Stimulated activated CD4-positive, alpha-beta T cell treated with anti-CD3 and anti-CD28 coated beads, Interleukin-1b, Interleukin-23, amount 100 ng/mL, for 4 hours (primary cell): ENCODE results near the gene GRIK5.
A peak's percentile ranks its signal among the peaks of the same experiment; 100 is the strongest.

ENCODE experiments used
- DNase-seq, 2 donors: peaks; one replicate each; pipeline ENCODE4 v3.0.0-alpha.2; 2020; ENCODE audit warnings: low read depth in 2 of 2

Gene GRIK5

DNA sequence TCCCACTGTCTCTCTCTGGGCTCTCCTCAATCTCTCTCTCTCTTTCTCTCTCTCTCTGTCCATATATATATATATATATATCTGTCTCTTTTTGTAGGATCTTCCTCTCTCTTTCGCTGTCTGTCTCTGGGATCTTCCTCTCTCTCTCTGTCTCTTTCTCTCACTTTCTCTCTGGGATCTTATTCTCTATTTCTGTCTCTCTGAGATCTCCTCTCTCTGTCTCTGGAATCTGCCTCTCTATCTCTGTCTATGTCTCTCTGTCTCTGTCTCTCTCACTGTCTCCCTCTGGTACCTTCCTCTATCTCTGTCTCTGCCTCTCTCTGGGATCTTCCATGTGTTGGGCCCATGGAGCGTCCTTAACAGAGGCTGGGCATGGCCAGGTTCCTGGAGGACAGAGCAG, 79.4 kb downstream of the GRIK5 start:
- no peak for DNase-seq

DNA sequence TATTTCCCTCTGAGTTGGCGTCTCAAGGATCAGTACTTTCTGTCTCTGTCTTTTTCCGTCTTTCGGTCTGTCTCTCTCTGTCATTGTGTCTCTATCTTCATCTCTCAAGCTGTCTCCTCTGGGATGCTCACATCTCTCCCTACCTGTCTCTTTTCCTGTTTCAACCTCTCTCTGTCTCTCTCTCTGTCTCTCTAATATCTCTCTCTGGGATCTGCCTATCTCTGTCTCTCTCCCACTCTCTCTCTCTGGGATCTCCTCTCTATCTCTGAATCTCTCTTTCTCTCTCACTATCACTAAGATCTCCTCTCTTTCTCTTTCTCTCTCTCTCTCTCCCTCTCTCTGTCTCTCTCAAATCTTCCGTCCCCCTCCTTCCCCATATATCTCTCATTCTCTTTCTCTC, 80.0 kb downstream of the GRIK5 start:
- no peak for DNase-seq

DNA sequence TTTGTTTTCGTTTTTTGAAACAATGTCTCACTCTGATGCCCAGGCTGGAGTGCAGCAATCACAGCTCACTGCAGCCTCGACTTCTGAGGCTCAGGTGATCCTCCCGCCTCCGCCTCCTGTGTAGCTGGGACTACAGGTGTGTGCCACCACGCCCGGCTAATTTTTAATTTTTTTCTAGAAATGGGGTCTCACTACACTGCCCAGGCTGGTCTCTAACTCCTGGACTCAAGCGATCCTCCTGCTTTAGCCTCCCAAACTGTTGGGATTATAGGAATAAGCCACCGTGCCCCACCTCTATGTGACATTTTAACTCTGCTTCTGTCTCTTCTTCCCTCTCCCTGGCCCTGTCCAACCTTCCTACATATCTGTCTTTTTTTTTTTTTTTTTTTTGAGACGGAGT, 81.1 kb downstream of the GRIK5 start:
- DNase-seq, result no peak

DNA sequence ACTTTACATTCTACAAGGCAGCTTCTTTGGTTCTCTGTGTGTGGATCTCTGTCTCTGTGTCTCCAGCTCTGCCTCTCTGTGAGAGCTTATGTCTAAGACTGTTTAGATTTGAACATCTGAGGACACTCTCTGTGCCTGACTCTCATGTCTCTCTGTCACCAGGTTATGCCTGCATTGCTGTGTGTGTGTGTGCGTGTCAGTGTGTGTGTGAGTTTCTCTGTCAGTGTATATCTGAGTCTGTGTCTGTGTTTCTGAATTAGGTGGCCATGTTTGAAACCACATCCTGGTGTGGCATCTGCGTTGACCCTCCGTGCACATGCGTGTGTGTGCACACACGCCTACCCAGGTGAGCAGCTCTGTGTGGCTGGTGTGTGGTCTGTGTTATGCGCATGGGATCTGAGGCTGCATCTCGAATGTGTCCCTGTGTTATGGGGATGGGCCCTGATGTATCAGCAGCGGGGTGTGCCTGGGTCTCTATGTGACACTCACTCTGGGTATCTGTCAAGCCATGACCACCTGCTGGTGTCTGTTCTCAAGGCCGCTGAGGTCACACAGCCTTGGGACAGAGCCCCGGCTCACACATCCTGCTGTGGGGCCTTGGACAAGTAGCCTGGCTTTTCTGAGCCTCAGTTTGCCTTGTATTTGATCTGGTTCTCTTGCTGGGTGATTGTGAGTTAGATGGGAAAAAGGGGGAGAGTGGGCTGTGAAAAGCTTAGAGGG, 82.7 kb downstream of the GRIK5 start:
- no peak for DNase-seq

DNA sequence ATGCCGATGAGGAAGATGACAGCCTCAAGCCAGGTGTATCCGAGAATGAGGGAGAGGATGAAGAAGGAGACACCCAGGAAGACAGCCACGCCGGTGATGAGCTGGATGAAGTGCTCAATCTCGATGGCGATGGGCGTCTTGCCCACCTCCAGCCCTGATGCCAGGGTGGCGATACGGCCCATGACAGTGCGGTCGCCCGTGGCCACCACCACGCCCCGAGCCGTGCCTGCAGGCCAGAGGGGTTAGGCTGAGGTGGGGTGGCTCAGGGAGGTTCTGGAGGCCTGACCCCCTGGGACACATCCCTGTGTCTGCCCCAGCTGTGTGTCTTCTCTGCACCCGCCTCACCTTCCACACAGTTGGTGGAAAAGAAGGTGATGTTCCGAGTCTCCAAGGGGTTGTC, 85.0 kb downstream of the GRIK5 start:
- no peak for DNase-seq

DNA sequence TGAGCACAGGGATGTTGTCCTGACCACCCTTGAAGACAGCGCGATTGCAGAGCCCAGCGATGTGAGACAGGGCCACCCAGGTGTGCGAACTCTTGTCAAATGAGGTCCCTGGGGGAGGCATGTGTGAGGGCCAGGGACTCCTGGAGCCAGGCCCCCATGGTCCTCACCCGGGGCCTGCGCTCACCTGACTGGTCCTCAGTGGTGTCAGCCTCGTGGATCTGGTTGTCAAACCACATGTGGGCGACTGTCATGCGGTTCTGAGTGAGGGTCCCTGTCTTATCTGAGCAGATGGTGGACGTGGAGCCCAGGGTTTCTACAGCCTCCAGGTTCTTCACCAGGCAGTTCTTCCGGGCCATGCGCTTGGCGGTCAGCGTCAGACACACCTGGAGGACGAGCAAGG, 88.3 kb downstream of the GRIK5 start:
- no peak for DNase-seq

DNA sequence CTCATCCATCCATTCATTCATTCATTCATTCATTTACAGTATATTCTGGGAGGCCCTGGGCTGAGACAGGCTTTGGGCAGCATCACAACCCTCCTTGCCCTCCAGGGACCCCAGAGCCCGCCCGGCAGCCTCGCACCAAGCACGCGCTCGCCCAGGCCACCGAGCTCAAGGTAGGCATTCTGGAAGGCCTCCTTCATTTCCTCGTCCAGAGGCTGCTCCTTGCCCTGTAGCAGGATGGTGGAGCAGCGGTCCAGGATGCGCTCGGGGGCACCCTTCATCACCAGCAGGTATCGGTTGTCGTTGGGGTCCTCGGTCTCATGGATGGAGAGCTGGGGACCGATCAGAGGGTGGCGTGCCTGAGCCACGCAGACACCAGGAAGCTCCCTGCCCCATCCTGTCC, 91.5 kb downstream of the GRIK5 start:
- no peak for DNase-seq

DNA sequence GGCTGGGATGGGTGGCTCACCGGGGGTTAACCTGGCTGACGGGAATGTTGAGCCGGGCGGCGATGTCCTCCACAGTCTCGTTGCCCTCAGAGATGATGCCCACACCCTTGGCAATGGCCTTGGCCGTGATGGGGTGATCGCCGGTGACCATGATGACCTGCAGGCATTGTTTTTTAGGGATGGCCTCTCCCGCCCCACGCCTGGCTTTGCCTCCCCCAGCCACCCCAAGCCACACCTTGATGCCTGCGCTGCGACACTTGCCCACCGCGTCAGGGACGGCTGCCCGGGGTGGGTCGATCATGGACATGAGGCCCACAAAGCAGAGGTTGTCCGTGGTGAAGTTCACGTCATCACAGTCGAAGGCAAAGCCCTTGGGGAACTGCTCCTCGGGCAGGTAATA, 92.1 kb downstream of the GRIK5 start:
- DNase-seq, result no peak

DNA sequence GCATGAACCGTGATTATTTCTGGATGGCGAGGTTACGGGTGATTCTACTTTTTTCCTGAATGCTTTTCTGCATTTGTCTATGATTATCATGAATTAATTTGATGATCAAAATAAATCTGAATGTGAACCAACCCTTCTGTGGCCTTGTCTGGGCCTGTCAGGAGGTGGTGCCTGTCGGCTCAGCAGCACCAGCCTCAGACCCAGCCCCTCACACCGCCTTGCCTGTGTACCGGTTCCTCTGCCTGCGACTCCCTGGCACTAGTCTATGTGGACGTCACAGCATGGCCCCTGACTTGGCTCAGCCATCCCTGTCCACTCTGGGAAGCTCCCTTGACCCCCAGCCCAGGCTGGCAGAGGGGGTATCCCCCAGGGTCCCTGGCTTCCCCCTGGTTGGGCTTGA, 95.4 kb downstream of the GRIK5 start:
- DNase-seq, result no peak

DNA sequence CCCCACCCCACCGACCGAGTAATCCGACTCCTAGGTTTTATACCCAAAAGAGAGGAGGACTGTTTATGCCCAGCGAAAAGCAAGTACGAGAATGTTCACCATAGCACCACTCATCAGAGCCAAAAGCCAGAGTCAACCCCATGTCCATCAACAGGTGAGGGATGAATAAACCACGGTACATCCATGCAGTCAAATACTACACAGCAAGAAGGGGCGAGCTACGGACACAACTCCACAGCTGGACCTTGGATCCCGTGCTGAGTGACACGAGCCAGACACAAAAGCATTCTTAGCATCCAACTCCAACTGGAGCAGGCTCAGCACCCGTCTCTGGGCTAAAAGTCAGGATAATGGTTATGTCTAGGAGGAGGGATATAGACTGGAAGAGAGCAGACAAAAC, 98.6 kb downstream of the GRIK5 start:
- DNase-seq, result no peak

DNA sequence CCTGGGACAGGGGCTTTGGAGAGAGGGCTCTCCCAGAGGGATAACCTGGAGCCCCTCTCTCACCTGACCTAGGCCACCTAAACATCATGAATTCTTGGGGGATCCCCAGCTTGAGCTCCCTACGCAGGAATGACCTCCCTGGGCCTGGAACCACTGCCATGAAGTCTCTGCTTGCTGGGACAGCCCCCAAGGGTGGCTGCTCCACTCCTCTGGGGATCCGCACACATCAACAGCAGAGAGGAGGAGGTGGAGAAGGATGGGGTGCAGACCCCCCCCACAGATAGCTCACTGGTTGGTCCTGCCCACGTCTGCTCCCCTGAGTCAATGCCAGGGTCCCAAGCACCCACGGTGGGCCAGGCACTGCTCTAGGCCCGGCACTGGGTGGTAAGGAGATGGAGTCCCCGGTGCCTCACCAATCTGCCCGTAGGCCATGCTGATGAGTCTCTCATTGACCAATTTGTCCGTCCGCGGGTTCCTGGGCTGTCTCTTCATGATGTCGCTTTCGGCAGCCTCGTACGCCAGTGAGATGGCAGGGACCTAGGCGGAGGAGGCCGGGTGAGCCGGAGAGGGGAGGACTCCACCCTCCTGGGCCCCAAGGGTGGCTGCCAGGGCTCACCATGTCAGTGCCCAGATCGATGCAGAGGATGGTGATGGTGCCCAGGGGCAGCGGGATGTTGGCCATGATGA, 100.1 kb downstream of the GRIK5 start:
- no peak for DNase-seq

DNA sequence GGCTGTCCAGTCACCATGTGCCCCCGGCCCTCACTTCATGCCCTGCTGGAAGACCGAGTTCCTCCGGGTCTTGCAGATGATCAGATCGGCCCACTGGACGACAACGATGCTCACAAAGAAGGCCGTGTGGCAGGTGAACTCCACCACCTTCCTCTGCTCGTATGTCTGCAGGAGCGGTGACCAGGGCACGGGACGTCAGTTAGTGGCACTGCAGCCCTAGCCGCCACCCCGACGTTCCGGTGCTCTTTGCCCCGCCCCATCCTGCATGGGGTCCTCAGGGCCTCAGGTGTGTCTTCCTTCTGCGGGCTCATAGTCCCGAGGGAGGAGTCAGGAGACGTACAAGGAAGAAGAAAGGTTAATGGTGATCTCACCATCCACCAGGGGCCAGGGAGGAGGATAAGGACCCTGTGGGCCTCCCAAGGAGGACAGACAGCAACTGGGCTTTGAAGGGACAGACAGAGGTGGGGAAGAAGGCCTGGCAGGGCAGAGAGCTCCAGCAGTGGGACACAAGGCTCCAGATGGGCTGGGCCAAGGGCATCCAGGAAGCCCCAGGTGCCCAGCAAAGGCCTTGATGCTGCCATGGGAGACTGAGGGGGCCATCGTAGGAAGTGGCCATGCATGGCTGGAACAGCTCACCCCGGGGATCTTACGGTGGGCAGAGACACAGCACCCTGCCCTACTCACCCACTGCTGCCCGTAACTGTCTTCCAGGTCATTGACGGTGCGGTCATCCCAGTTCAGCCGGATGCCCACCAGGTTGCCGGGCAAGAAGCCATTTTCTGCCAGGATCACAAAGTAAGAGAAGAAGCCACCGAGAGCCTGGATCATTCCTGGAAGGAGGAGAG, 101.0 kb downstream of the GRIK5 start:
- DNase-seq, result no peak

DNA sequence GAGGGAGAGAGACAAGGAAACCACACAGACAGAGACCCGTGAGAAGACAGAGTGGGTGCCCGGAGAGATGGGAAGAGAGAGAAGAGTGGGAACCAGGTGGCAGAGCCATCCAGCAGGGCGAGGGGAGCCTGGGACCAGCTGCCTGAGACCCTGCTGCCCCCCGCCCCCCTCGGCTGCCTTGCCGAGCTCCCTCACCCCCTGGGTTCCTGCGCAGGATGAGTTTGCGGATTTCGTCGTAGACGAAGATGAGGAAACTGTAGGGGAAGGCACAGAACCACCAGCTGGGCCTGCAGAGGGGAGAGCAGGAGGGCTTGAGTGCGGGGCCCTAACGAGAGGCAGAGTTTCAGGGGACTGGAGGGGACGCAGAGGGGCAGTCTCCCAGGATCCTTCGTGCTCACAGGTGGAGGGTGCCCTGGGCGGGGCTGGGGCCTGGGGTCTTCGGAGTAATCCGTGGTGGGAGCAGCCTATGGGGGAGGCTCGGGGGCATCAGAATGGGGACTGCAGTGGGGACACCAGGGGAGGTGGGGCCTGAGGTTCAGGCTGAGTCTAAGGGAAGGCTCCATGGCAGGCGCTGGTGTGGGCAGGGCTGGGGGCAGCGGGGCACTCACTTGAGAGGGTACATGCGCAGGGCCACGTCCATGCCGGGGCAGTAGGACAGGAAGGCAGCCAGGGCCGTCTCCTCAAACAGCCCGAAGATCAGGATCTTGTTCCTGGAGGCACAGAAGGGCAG, 102.8 kb downstream of the GRIK5 start:
- DNase-seq, result no peak

DNA sequence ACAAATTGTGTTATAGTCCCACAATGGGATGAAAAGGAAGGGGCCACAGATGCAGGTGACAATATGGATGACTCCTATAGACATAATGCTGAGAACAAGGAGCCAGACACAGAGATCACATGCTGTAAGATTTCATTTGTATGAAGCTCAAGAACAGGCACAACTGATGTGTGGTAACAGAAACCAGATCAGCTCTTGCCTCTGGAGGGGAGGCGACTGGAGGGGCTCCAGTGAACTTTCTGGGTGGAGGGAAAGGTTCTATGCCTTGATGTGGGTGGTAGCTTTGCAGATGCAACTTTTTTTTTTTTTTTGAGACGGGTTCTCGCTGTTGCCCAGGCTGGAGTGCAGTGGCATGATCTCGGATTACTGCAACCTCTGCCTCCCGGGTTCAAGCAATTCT, 104.9 kb downstream of the GRIK5 start:
- no peak for DNase-seq

DNA sequence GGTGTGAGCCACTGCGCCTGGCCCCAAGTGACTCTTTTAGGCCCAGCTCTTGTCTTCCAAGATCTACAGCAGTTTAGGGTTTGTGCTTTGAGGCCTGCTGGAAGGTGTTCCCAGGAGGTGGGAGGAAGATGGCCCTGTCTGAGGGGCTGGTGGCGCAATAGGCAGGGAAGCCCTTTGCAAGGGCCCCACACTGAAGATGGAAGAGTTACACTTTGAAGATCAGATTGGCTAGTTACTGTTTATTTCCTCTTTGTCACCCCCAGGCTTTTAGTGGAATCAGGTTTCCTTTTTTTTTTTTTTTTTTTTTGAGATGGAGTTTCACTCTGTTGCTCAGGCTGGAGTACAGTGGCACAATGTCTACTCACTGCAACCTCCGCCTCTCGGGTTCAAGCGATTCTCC, 109.0 kb downstream of the GRIK5 start:
- no peak for DNase-seq

DNA sequence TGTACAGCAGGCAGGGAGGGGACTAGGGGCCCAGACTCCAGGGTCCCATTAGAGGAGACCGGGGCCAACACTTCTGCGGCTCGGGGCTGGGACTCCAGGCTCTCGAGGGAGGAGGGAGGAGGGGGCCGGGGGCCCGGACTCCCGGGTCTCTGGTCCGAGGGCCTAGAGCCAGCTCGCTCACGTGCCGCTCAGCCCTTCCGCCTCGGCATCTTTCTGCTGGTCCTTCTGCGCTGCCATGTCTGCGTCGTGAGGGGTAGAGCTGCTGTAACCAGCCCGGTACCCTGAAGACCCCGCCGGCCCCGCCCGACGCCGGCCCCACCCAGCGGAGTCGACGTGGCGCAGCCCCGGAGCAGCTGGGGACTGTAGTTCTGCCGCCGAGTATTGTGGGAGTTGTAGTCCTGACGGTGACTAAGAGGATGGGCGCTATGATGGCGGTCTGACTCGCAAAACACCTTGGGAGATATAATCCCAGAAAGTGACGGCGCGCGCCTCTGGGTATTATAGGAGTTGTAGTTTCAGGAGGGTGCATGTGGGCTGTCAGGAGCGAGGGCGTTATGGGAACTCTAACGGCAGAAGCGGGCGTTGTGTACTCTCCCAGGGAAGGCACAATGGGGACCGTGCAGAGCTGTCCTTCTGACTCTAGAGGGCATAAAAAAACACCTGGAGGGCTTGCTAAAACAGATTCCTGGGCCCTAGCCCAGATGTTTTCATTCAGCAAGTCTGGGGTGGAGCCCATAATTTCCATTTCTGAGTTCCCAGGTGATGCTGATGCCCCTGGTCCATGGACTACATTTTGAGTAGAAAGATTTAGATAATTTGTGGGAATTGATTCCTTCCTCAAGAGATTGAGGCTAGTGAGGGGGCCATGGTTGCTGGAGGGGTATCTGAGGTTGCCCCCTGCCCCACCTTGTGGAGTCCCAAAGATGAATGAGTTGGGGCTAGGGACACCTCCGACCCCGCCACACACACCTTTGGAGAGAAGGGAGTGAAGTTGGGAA, 110.7 kb downstream of the GRIK5 start, which contains the start of gene RABAC1:
Gene RABAC1 (minus strand): TSS at position 266 of the 998 bp plus-strand sequence. CDS start 29 bp downstream, at position 237.
- DNase-seq, result peak; percentile 77 to 81

DNA sequence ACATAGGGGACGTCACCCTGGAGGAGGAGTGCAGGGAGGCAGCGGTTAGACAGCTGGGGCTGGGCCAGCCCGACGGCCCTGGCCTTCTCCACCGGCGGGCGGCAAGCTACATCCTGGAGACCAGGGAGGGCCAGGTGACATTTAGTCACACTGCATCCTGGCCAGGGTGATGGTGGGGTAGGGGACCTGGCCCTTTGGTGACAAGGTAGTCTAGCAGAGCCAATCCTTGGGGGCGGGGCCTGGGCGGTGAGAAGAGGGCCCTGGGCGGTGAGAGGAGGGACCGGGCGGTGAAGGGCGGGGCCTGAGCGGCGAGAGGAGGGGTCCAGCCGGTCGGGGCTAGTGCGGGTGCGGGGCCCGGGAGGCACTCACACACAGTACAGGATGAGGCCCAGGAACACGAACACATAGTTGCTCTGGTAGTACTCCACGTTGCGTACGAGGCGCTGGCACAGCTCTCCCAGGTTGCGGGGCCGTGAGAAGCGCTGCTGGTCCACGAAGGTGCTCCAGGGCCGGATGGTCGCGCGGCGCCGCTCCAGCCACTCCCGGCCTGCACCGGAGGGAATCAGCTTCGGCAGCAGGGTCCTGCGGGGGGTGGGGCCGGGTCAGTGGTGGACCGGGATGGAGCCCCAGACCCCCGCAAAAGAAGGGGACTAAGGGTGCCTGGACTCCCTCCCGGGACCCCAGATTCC, 111.5 kb downstream of the GRIK5 start:
- peak; percentile 74 to 86 for DNase-seq

DNA sequence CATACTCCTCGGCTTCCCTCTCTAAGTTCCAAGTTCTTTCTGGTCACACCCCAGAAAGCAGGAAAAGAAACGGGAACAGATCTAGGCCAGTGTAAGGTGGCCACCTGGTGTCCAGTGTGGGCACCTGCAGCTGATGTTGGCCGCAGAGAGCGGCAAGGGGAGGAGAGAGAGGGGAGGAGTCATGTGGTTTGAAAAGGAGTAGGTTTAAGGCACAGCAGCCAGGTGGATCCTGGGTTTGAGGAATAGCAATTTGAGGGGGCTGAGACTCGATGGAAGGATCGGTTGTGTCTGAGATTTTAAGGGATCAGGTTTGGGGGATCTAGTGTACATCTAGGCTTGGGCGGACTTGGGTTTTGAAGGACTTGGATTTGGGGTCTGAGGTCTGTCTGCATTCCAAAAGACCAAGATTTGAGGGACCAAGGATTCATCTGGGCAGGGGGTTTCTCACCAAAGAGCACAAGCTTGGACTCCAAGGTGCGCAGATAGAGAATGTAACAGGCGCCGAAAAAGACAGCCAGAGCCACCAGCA, 112.1 kb downstream of the GRIK5 start:
- no peak for DNase-seq

DNA sequence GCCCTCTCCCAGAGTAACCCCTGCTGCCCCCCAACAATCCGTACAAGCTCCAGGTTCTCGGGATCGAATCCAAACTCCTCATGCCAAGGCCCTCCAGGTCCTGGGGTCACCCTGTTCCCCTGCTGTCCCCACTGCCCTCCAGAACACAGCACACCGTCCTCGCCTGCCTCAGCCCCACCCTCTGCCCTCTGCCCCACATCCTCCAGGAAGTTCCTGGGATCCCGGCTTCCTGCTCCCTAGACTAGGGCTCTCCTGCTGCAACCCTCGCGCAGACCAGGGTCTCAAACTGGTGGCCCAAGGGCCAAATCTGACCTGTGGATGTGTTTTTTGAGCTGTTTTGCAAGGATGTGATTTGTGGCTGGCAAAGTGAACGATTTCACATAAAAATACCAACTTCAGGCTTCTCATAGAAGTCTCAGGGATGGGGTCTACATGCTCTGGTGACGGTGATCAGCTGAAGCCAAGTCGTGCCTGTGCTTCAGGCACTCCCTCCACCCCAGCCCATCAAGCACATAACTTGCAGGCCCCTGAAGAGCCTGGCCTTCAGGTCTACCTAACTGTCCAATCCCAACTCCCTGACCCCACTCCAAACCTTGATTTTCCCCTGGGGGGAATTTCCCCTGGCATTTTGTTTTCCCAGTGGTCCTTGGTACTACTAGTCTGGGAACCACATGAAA, 112.7 kb downstream of the GRIK5 start:
- no peak for DNase-seq
